ENCODE results near the gene MMP27. TPM values are rescaled to one million over a fixed set of nuclear protein-coding genes. Genes with fewer than 3 reads are reported as not detected.

MMP27 gene
- total RNA-seq, 5 donors from 2014 or later (not counting 1 experiment from before 2014, with no cell fraction given), result not detected

DNA sequence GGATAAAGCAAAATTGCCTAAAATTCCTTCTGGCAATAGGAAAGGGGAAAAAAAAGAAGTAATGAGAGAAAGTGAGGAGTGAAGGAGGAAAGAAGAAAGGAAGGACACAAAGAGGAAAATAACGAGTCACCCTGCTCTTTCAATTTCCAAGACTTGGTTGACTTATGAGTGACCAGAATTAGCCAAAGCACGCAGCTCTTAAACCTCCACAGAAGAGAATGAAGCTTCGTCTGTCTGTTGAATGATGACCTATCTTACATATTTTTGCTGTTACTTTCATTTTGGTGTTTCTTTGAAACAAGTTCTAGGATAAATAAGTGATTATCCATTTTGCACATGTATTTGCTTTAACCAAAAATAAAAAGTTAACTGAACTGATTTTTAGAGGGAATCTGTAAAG, 728 bp downstream of the MMP27 start:
- POLR2A ChIA-PET, result no interaction called here

DNA sequence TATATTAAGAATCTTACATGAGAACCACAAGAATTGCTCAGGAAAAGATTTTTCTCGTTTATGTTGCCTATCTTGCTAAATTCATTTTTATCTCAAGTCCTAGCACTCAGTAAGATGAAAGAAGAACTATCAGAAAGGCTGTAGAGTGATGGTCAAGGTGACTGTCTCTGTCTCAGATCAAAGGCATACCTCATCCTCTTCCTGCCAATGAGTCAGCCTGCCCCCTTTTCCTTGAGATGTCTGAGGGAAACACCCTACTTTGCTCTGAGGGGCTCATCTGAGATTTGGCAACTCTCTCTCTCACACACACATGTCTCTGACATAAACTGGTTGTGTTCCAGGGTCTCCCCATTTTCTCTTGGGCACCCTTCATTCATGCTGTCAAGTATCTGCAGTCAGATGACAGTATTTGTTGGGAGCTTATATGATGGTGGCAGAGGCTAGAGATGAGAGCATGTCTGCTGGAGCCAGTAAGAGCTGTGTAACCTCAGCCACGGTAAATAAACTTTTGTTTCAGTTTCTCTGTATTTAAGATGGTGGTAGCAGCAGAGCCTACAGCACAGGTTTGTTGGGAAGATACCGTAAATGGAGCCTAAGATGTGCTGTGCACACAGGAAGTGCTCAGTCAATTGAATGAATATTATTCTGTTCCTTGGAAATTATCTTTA, 1.6 kb downstream of the MMP27 start:
- Mint-ChIP-seq H3K4me1 (peaks cover 0 to 2% (median 2%) of the 10 kb centered on the region in 3 donors), H3K9me3 (no peaks in the 10 kb centered on the region), H3K36me3 (no peaks in the 10 kb centered on the region), H3K4me3 (no peak overlapping the region), H3K27ac (no peak overlapping the region), H3K27me3 (peaks cover 0 to 5% of the 10 kb centered on the region in 2 donors)
- H3K27me3 ChIP-seq (replicated peaks in 1 of 2; ENCODE audit: control insufficient read depth in 2 of 2, extremely low read depth in 1 of 2, insufficient read depth in 2 of 2, low read length in 1 of 2), result peaks cover 0 to 3% of the 10 kb centered on the region in 2 experiments
- DNase-seq (no peak), ATAC-seq (replicated peaks in 1 of 4) (no peak)
- H3K27ac ChIP-seq (ENCODE audit: low read length), result no peak overlapping the region
- CTCF ChIA-PET, result no interaction called here
- 77% methylated on average over 2 of the region's 3 CpGs for WGBS (ENCODE audit: insufficient coverage)
- H3K4me1 ChIP-seq (ENCODE audit: control insufficient read depth in 1 of 2, extremely low read depth in 1 of 2, insufficient read depth in 2 of 2, low read length in 2 of 2), result no peaks in the 10 kb centered on the region
- POLR2A ChIA-PET, result no interaction called here
- H3K36me3 ChIP-seq (ENCODE audit: control insufficient read depth in 2 of 2, extremely low read depth in 1 of 2, insufficient read depth in 1 of 2, low read length in 1 of 2), result no peaks in the 10 kb centered on the region
- no peaks in the 10 kb centered on the region for H3K9me3 ChIP-seq
- no peak overlapping the region for H3K4me3 ChIP-seq (ENCODE audit: control insufficient read depth in 1 of 2, extremely low read depth in 1 of 2, low read length in 1 of 2)

More for the DNA sequence above, 728 bp downstream of the MMP27 start:
- Mint-ChIP-seq H3K9me3 (no peaks in the 10 kb centered on the region), H3K4me1 (peaks cover 0 to 2% (median 2%) of the 10 kb centered on the region in 3 donors), H3K4me3 (no peak overlapping the region), H3K27me3 (peaks cover 1 to 5% of the 10 kb centered on the region in 2 donors), H3K36me3 (no peaks in the 10 kb centered on the region), H3K27ac (no peak overlapping the region)
- Histone ChIP-seq H3K4me1 (ENCODE audit: control insufficient read depth in 1 of 2, extremely low read depth in 1 of 2, insufficient read depth in 2 of 2, low read length in 2 of 2) (no peaks in the 10 kb centered on the region), H3K27me3 (replicated peaks in 1 of 2; ENCODE audit: control insufficient read depth in 2 of 2, extremely low read depth in 1 of 2, insufficient read depth in 2 of 2, low read length in 1 of 2) (no peaks in the 10 kb centered on the region), H3K9me3 (no peaks in the 10 kb centered on the region), H3K36me3 (ENCODE audit: control insufficient read depth in 2 of 2, extremely low read depth in 1 of 2, insufficient read depth in 1 of 2, low read length in 1 of 2) (no peaks in the 10 kb centered on the region), H3K27ac (ENCODE audit: low read length) (no peak overlapping the region), H3K4me3 (ENCODE audit: control insufficient read depth in 1 of 2, extremely low read depth in 1 of 2, low read length in 1 of 2) (no peak overlapping the region)
- no CpG with 5 or more reads among the region's 3 CpGs for WGBS (ENCODE audit: insufficient coverage)
- DNase-seq, result no peak
- CTCF ChIA-PET, result no interaction called here
- no peak for ATAC-seq (replicated peaks in 1 of 4)

DNA sequence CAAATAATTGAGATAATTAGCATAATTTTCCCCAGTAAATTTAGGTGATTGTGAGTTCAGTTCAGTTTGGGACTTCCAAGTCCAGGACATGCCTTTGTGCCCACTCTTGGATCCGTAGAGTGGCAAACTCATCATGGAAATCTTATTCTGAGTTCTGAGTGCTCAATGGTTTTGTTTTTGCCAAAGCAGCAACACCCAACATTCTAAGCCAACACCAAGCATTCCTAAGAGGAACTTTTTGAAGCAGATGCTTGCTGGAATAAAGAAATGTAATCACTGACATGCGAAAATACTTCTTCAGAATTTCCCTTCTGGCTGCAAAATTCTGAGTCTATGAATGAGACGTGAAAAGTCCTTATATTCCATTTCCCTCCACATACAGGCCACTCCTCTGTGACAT, 10.4 kb downstream of the MMP27 start:
- no peaks in the 10 kb centered on the region for H3K9me3 ChIP-seq
- no peak overlapping the region for H3K4me3 Mint-ChIP-seq
- H3K27ac ChIP-seq (ENCODE audit: low read length), result no peak overlapping the region
- H3K4me1 ChIP-seq (ENCODE audit: control insufficient read depth in 1 of 2, extremely low read depth in 1 of 2, insufficient read depth in 2 of 2, low read length in 2 of 2), result no peaks in the 10 kb centered on the region
- ChIA-PET POLR2A (no interaction called here), CTCF (no interaction called here)
- H3K27me3 ChIP-seq (replicated peaks in 1 of 2; ENCODE audit: control insufficient read depth in 2 of 2, extremely low read depth in 1 of 2, insufficient read depth in 2 of 2, low read length in 1 of 2), result peaks cover 2 to 9% of the 10 kb centered on the region in 2 experiments
- H3K4me1 Mint-ChIP-seq, result no peaks in the 10 kb centered on the region
- peaks cover 7 to 12% of the 10 kb centered on the region in 2 donors for H3K27me3 Mint-ChIP-seq
- H3K27ac Mint-ChIP-seq, result no peak overlapping the region
- no CpG with 5 or more reads among the region's 3 CpGs for WGBS (ENCODE audit: insufficient coverage)
- H3K9me3 Mint-ChIP-seq, result no peaks in the 10 kb centered on the region
- no peak for ATAC-seq (replicated peaks in 1 of 4)
- H3K36me3 Mint-ChIP-seq, result no peaks in the 10 kb centered on the region
- no peaks in the 10 kb centered on the region for H3K36me3 ChIP-seq (ENCODE audit: control insufficient read depth in 2 of 2, extremely low read depth in 1 of 2, insufficient read depth in 1 of 2, low read length in 1 of 2)
- H3K4me3 ChIP-seq (ENCODE audit: control insufficient read depth in 1 of 2, extremely low read depth in 1 of 2, low read length in 1 of 2), result no peak overlapping the region
- no peak for DNase-seq

DNA sequence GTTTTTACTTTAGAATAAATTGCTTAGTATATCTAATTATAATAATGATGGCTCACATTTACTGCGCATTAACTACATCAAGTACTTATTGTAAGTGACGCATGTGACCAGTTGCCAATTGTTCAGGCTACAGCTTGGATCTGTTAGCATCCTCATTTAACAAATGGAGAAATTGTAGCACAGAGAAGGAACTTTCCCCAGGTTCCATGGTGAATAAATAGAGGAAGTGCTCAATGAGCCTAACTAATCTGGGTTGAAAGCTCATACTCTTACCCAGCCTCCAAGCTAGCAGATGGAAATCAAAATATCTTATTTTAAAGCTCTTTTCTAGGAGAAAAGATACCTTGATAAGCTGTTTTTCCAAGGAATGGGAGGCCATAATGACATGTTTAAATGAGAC, 19.8 kb downstream of the MMP27 start:
- Histone ChIP-seq H3K27ac (ENCODE audit: low read length) (no peak overlapping the region), H3K4me1 (ENCODE audit: control insufficient read depth in 1 of 2, extremely low read depth in 1 of 2, insufficient read depth in 2 of 2, low read length in 2 of 2) (no peaks in the 10 kb centered on the region), H3K9me3 (no peaks in the 10 kb centered on the region), H3K27me3 (replicated peaks in 1 of 2; ENCODE audit: control insufficient read depth in 2 of 2, extremely low read depth in 1 of 2, insufficient read depth in 2 of 2, low read length in 1 of 2) (peaks cover 0 to 10% of the 10 kb centered on the region in 2 experiments), H3K36me3 (ENCODE audit: control insufficient read depth in 2 of 2, extremely low read depth in 1 of 2, insufficient read depth in 1 of 2, low read length in 1 of 2) (no peaks in the 10 kb centered on the region), H3K4me3 (ENCODE audit: control insufficient read depth in 1 of 2, extremely low read depth in 1 of 2, low read length in 1 of 2) (no peak overlapping the region)
- WGBS (ENCODE audit: insufficient coverage), result no CpG with 5 or more reads among the region's 2 CpGs
- Mint-ChIP-seq H3K4me3 (no peak overlapping the region), H3K27ac (no peak overlapping the region), H3K36me3 (no peaks in the 10 kb centered on the region), H3K27me3 (peaks cover 21 to 23% of the 10 kb centered on the region in 2 donors), H3K9me3 (no peaks in the 10 kb centered on the region), H3K4me1 (no peaks in the 10 kb centered on the region)
- ATAC-seq (replicated peaks in 1 of 4) (no peak), DNase-seq (no peak)
- POLR2A ChIA-PET, result no interaction called here
- CTCF ChIA-PET, result interaction anchor here (0.6 to 1.1 kb wide), 3 partner anchors 15 to 661 kb away, joined by 3 to 5 read pairs (median 3); no protein-coding TSS in a partner anchor

DNA sequence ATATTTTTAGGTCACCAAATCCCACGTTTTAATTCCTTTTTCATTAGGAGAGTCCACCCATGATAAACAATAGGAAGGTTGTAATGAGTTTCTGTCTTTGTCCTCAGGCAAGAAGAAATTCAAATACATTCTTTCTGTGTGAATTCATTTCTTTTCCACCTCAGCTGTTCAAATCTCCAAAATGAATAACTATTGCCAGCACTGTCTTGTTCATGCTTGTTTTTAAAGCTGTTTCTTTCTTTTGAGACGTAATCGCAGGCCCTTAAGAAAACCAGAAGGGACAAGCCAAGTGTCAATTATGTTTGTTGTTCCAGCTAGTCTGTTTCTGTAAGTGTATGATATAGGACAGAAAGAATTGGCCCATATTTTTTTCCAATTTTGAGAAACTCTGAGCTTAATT, 20.2 kb downstream of the MMP27 start:
- no peak for ATAC-seq (replicated peaks in 1 of 4)
- ChIA-PET POLR2A (no interaction called here), CTCF (interaction anchor here (0.6 to 1.1 kb wide), 3 partner anchors 14 to 661 kb away, joined by 3 to 5 read pairs (median 3); no protein-coding TSS in a partner anchor)

DNA sequence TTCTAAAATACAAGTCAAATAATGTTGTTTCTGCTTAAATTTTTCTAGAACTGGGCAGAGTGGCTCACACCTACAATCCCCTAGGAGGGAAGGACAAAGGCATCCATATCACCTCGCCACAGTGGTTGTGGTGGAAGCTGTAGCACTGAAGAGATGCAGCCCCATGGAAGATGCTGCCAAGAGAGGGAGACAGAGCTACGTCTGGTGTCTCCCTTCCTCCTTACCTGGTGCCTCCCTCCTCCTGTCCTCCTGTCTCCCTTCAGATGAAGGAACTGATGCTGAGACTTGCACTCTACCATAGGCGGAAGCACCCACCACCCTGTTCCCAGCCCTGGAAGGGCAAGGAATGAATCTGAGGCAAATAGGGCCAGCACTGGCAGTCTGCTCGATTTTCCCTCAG, 22.3 kb downstream of the MMP27 start:
- WGBS (ENCODE audit: insufficient coverage), result 83% methylated on average over 2 of the region's 4 CpGs
- POLR2A ChIA-PET, result no interaction called here
- H3K36me3 ChIP-seq (ENCODE audit: control insufficient read depth in 2 of 2, extremely low read depth in 1 of 2, insufficient read depth in 1 of 2, low read length in 1 of 2), result no peaks in the 10 kb centered on the region
- Mint-ChIP-seq H3K4me1 (no peaks in the 10 kb centered on the region), H3K36me3 (no peaks in the 10 kb centered on the region), H3K27me3 (peaks cover 30 to 36% of the 10 kb centered on the region in 2 donors), H3K9me3 (no peaks in the 10 kb centered on the region), H3K4me3 (no peak overlapping the region), H3K27ac (no peak overlapping the region)
- CTCF ChIA-PET, result no interaction called here
- H3K27ac ChIP-seq (ENCODE audit: low read length), result no peak overlapping the region
- no peaks in the 10 kb centered on the region for H3K9me3 ChIP-seq
- DNase-seq (no peak), ATAC-seq (replicated peaks in 1 of 4) (no peak)
- no peaks in the 10 kb centered on the region for H3K4me1 ChIP-seq (ENCODE audit: control insufficient read depth in 1 of 2, extremely low read depth in 1 of 2, insufficient read depth in 2 of 2, low read length in 2 of 2)
- H3K27me3 ChIP-seq (replicated peaks in 1 of 2; ENCODE audit: control insufficient read depth in 2 of 2, extremely low read depth in 1 of 2, insufficient read depth in 2 of 2, low read length in 1 of 2), result peaks cover 0 to 8% of the 10 kb centered on the region in 2 experiments
- H3K4me3 ChIP-seq (ENCODE audit: control insufficient read depth in 1 of 2, extremely low read depth in 1 of 2, low read length in 1 of 2), result no peak overlapping the region

More for the DNA sequence above, 20.2 kb downstream of the MMP27 start:
- no peak for DNase-seq
- peaks cover 0 to 13% of the 10 kb centered on the region in 2 experiments for H3K27me3 ChIP-seq (replicated peaks in 1 of 2; ENCODE audit: control insufficient read depth in 2 of 2, extremely low read depth in 1 of 2, insufficient read depth in 2 of 2, low read length in 1 of 2)
- H3K27ac Mint-ChIP-seq, result peak overlapping the region in 1 of 2 donors; percentile 43
- H3K9me3 Mint-ChIP-seq, result no peaks in the 10 kb centered on the region
- peaks cover 21 to 24% of the 10 kb centered on the region in 2 donors for H3K27me3 Mint-ChIP-seq
- no peak overlapping the region for H3K4me3 Mint-ChIP-seq
- H3K4me3 ChIP-seq (ENCODE audit: control insufficient read depth in 1 of 2, extremely low read depth in 1 of 2, low read length in 1 of 2), result no peak overlapping the region
- H3K36me3 ChIP-seq (ENCODE audit: control insufficient read depth in 2 of 2, extremely low read depth in 1 of 2, insufficient read depth in 1 of 2, low read length in 1 of 2), result no peaks in the 10 kb centered on the region
- WGBS (ENCODE audit: insufficient coverage), result no CpG with 5 or more reads among the region's 3 CpGs
- no peak overlapping the region for H3K27ac ChIP-seq (ENCODE audit: low read length)
- no peaks in the 10 kb centered on the region for H3K4me1 Mint-ChIP-seq
- no peaks in the 10 kb centered on the region for H3K9me3 ChIP-seq
- H3K36me3 Mint-ChIP-seq, result no peaks in the 10 kb centered on the region
- H3K4me1 ChIP-seq (ENCODE audit: control insufficient read depth in 1 of 2, extremely low read depth in 1 of 2, insufficient read depth in 2 of 2, low read length in 2 of 2), result no peaks in the 10 kb centered on the region
